GM10266 (cell line): Measurements from ENCODE around the gene PLA2G4E.

Source experiments
- DNase-seq: peaks from one replicate; pipeline ENCODE4 v3.0.0; 2012; ENCODE audit errors: extremely low spot score
- TF ChIP-seq, protein P1 (sequence below): IDR thresholded peaks from 2 replicates; pipeline ENCODE4 v1.5.1; 2012; ENCODE audit warnings: mild to moderate bottlenecking, low read depth; ENCODE audit not compliant: control insufficient read depth, insufficient read depth; ENCODE audit errors: missing control alignments

PLA2G4E gene

DNA sequence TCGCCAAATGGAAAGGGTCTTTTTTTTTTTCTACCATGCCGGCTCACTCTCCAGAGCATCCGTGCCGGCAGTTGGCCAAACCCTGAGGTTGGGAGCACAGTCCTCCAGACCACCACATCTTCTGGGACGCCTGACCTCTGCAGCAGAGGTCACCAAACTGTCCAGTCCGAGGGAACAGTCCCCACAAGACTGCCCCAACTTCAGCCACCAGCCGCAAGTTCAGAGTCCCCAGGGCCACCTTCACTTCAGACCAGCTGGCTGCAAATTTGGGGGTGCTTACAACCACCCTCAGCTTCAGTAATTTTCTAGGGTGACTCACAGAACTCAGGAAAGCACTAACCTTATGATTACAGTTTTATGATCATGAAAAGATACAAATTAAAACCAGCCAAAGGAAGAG lies 44.6 kb upstream of the PLA2G4E start:
- no peak for DNase-seq
- TF ChIP-seq, protein P1, sequence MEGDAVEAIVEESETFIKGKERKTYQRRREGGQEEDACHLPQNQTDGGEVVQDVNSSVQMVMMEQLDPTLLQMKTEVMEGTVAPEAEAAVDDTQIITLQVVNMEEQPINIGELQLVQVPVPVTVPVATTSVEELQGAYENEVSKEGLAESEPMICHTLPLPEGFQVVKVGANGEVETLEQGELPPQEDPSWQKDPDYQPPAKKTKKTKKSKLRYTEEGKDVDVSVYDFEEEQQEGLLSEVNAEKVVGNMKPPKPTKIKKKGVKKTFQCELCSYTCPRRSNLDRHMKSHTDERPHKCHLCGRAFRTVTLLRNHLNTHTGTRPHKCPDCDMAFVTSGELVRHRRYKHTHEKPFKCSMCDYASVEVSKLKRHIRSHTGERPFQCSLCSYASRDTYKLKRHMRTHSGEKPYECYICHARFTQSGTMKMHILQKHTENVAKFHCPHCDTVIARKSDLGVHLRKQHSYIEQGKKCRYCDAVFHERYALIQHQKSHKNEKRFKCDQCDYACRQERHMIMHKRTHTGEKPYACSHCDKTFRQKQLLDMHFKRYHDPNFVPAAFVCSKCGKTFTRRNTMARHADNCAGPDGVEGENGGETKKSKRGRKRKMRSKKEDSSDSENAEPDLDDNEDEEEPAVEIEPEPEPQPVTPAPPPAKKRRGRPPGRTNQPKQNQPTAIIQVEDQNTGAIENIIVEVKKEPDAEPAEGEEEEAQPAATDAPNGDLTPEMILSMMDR = no peak

DNA sequence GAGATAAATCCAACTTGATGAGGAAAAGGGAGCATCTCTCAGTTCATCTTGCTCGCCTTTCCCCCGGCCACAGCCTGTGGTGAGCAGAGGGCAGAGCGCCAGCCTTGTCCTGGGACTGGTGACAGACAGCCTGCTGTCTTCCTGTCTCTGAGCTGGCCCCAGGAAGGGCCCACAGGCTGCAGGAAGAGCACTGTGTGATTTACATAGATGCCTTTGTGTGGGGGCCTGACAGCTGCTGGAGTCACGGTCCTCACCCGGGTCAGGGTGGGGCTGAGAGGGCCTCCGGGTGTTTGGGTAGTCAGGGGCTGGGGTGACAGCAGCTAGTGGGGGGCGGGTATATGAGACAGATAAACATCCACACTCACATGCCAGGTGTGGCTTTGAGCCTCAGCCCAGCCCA lies 44.2 kb upstream of the PLA2G4E start:
- TF ChIP-seq, protein P1 = no peak
- DNase-seq = no peak

DNA sequence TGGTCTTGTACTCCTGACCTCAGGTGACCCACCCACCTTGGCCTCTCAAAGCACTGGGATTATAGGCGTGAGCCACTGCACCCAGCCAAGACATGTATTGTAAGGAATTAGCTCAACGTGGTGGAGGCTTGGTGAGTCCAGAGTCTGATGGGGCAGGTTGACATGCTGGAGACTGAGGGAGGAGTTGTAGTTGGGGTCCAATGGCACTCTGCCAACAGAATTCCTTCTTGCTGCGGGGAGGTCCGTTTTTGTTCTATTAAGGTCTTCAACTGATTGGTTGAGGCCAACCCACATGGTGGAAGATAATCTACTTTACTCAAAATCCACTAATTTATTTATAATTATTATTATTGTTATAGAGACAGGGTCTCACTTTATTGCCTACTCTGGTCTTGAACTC lies 43.4 kb upstream of the PLA2G4E start:
- TF ChIP-seq, protein P1 = no peak
- DNase-seq = no peak

DNA sequence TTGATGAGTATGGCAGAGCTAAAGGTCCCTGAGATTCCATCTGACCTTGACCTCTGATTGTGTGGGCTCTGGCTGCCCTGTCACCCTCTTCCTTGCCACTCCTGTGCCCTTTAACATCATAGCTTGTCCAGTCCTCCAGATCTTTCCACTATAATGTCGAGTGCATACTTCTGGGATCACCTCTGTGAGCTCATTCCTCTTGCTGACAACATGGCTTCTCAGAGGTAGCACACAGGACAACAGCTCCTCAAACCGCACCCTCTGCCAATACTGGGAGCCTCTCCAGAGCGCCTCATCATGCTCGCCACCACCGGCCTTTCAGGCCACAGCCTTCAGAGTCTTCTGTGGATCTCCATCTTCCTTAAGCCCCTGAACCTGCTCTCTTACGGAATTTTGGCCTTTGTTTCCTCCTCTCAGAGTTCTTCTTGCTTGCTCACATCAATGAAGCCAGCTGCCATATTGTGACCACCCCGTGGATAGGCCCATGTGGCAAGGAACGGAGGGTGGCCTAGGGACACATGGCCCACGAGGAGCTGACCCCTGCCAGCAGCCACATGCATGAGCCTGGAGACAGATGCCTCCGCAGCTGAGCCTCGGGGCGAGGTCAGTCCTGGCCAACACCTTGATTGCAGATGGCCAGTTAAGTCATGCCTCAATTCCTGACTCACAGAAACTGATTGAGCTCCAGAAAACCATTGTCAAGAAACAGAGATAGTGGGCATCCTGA lies 42.4 kb upstream of the PLA2G4E start:
- TF ChIP-seq, protein P1 = no peak

DNA sequence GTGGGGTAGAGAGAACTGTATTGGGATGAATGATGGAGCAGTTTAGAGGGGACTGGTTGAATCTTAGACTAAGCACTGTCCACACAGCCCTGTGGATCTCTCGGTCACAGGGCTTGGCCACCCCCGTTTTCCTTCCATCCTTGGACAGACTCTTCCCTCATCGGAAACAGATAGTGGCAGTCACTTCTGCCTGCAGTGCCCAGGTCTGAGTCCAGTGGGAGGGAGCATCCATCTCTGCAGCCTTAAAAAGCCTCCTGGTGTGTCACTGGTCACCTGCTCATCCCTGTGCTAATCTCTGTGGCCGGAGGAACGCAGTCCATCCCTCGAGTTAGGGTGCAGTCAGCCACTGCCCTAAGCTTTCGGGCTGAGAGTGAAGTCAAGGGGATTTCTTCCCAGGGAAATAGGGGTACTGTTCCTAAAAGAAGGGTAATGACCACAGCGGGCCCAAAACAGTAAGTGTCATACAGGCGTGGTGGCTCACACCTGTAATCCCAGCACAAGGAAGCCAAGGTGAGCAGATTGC lies 41.5 kb upstream of the PLA2G4E start:
- no peak for DNase-seq
- TF ChIP-seq, protein P1 = no peak

More for the DNA sequence above, 42.4 kb upstream of the PLA2G4E start:
- DNase-seq = no peak

DNA sequence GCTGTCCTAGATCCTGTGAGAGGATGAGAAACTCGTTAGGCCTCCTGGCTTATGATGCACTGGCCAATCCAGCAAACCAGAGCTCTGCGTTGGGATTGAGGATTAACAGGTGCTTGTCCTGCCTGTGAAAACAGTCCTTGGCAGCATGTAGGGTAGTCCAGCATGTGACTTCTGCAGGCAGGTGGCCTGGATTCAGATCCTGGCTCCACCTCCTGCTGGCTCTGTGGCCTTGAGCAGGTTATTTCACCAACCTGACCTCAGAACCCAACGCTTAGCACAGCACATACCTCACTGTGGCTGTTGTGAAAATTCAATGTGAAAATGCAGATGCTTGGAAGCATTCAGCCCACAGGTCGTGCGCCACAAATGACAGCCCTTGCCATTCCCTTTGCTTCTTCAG lies 40.0 kb upstream of the PLA2G4E start:
- no peak for DNase-seq
- TF ChIP-seq, protein P1 = no peak

DNA sequence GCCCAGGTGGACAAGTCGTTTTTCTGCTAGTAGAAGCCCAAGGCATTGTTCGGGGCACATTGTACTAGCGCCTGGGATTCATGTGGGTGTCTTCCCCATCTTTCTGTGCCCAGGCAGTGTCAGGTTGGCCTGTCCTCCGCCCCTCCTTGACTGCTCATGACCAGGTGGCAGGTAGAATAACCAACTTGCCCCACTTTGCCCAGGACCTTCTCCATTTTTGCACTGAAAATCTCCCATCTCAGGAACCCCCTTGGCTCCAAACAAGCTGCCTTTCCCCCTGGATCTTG lies 39.6 kb upstream of the PLA2G4E start:
- TF ChIP-seq, protein P1 = no peak
- no peak for DNase-seq
